GM12892 (cell line): ENCODE results near the gene RANBP17.

Experiments
- POLR2A ChIP-seq: IDR thresholded peaks from 2 replicates; pipeline ENCODE4 v1.6.1; 2011; ENCODE audit warnings: low read depth, low read length, control low read depth
- TAF1 ChIP-seq: IDR thresholded peaks from 2 replicates; pipeline ENCODE4 v1.6.1; 2011; ENCODE audit warnings: low read depth, mild to moderate bottlenecking, control low read depth, low read length, borderline replicate concordance

- no peak for TF ChIP-seq POLR2A
- TF ChIP-seq TAF1 = no peak
Measured at GRCh38 chr5:170819824-170820223, 42.0 kb upstream of the RANBP17 start.
